GM06990 (cell line): ENCODE data around the gene BRCA2.

Source experiments
- DNase-seq: peaks from one replicate; pipeline ENCODE4 v3.0.0-alpha.2; 2011; ENCODE audit not compliant: insufficient read length; ENCODE audit errors: extremely low read depth
- H3K27me3 ChIP-seq: replicated peaks from 2 replicates; pipeline ENCODE4 v1.6.0; 2011; ENCODE audit warnings: low read length; ENCODE audit not compliant: control insufficient read depth, insufficient read depth
- H3K36me3 ChIP-seq: 2 replicates; pipeline ENCODE4 v1.5.1; 2011; ENCODE audit warnings: low read length; ENCODE audit not compliant: control insufficient read depth, insufficient read depth
- H3K4me3 ChIP-seq: replicated peaks from 2 replicates; pipeline ENCODE4 v1.5.1; 2011; ENCODE audit warnings: low read depth, mild to moderate bottlenecking, control low read depth, low read length
- CTCF ChIP-seq: IDR thresholded peaks from 2 replicates; pipeline ENCODE4 v1.5.1; 2011; ENCODE audit warnings: low read length, control low read depth, mild to moderate bottlenecking, inconsistent platforms; ENCODE audit not compliant: insufficient read depth, poor library complexity, severe bottlenecking

The BRCA2 gene

GRCh38 chr13:32277839-32278238, 37.5 kb upstream of the BRCA2 start:
- no peaks in the 10 kb centered on the region for H3K36me3 ChIP-seq
- DNase-seq: no peak
- no peak for TF ChIP-seq CTCF
- H3K27me3 ChIP-seq: no peaks in the 10 kb centered on the region
- no peak overlapping the region for H3K4me3 ChIP-seq

- Histone ChIP-seq H3K36me3 (no peaks in the 10 kb centered on the region), H3K27me3 (no peaks in the 10 kb centered on the region), H3K4me3 (no peak overlapping the region)
- no peak for DNase-seq
- TF ChIP-seq CTCF: no peak
Observed at GRCh38 chr13:32278426-32278825, 36.9 kb upstream of the BRCA2 start.

- Histone ChIP-seq H3K27me3 (no peaks in the 10 kb centered on the region), H3K4me3 (no peak overlapping the region), H3K36me3 (no peaks in the 10 kb centered on the region)
- no peak for DNase-seq
- TF ChIP-seq CTCF: no peak
Observed at GRCh38 chr13:32281096-32281495, 34.2 kb upstream of the BRCA2 start.

GRCh38 chr13:32282096-32282711, 33.1 kb upstream of the BRCA2 start:
- Histone ChIP-seq H3K36me3 (no peaks in the 10 kb centered on the region), H3K27me3 (no peaks in the 10 kb centered on the region), H3K4me3 (no peak overlapping the region)
- TF ChIP-seq CTCF: no peak
- DNase-seq: no peak

GRCh38 chr13:32284927-32285632, 30.2 kb upstream of the BRCA2 start:
- H3K36me3 ChIP-seq: no peaks in the 10 kb centered on the region
- no peak for DNase-seq
- no peaks in the 10 kb centered on the region for H3K27me3 ChIP-seq
- H3K4me3 ChIP-seq: no peak overlapping the region
- no peak for TF ChIP-seq CTCF
